CD4-positive, alpha-beta T cell treated with Interleukin-4 for 4 hours (primary cell): ENCODE data around the gene PDLIM4.

Experiments
- DNase-seq: peaks from one replicate; pipeline ENCODE4 v3.0.0-alpha.2; 2020

The PDLIM4 gene

DNA sequence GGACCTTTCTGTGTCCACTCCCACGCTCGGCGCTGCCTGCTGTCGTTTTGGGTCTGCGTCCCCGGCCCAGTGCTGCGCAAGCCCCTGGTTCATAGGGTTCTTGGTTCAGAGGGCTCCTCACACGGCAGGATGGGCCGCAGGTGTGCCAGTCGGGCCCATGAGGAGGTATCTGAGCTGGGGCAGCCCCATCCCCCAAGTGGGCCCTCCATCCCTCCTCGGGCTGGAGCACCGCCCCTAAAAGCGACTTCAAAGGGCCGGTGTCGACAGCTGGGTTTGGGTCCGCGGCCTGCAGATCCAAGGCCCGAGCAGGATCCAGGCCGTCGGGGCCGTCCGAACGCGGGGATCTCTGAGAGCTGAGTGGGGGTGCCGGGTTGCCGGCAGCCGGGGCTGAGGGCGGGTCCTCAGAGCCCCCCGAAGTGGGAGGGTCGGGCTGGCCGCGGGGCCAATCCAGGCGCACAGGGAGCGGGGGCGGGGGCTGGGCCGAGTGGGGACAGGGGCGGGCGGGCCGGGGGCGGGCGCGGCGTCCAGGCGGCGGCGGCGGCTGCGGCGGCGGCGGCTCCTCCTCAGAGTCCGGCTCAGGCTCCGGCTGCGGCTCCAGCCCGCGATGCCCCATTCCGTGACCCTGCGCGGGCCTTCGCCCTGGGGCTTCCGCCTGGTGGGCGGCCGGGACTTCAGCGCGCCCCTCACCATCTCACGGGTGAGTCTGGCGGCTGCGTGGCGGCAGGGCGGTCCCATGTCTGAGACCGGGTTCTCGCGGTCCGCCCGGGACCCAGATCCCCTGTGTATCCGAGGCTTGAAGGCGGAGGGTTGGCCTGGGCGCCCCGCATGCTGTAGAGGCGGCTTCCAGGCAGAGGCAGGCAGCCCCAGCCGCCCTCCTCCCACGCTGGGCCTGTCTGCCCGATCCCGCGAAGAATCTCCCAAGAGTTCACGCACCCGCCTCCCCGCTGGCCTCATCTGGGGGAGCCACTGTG lies at the start of gene PDLIM4:
Gene PDLIM4, plus strand, starts transcription at position 566 of the 971 bp plus-strand sequence. Its CDS starts 39 bp downstream, at position 605.
- no peak for DNase-seq

GRCh38 chr5:132207778-132208177 lies 49.7 kb upstream of the PDLIM4 start:
- DNase-seq: no peak

DNA sequence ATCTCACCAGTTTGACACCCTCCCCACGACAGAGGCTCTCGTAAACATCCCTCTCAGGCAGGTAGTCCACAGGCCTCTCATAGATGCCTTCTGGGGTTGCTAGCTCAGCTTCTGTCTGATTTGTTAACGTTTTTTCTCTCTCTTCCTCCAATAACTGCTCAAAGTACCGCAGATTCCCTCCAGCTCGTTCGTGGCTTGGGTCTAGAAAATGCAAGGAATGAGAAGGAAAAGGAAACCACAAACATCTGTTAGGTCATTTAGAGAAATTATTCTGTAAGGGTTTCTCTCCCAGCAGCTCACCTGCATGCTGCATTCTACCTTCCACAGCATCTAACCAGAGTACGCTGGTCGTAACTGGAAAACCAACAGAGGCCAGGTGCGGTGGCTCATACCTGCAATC lies 48.4 kb upstream of the PDLIM4 start:
- DNase-seq: no peak

DNA sequence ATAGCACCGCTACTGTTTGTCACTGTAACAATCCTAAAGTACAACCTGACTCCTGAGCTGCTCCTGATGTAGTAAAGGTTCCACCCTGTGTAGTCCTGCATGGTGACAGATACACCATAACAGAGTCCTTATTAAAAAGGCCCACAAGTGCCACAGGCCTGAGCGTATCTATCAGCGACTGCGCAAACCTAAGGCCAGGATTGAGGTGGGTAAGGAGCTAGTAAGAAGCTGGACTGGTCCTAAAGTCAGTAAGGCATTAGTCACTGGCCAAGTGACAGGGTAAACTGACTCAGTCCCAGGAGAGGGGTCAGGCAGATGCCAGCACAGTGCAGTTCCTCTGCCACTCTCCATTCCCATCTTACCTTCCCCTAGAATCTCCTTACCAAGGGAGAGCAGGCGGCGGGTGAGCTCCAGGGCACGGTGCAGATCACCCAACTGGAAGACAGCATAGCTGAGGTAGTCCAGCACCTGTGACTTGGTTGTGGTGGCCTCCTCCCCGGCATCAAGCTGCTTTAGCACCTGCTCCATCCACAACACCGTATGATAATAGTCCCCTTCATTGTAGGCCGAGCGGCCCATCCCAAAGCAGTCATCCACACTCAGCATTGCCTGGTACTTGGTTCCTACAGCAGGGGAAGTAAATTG lies 47.5 kb upstream of the PDLIM4 start:
- DNase-seq: no peak

DNA sequence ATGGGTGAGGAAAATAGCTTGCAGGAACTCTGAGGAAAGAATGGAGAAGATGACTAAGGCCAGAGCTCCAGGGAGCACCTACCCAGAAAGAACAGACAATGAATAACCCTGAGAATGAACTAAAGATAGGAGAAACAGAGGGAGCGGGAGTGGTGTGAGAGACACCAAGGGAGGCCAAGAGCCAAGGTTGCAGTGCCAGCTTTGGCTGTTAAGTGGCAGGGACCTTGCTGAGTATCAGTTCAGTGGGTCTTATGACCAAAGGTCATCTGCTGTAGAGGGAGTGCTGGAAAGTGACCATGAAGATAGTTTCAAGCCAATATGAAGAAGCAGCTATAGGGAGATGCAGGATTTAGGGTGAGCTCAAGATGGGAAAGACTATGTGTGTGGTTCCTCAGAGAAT lies 46.6 kb upstream of the PDLIM4 start:
- no peak for DNase-seq

- DNase-seq: no peak
These were observed 45.7 kb upstream of the PDLIM4 start for GRCh38 chr5:132211787-132212186.

DNA sequence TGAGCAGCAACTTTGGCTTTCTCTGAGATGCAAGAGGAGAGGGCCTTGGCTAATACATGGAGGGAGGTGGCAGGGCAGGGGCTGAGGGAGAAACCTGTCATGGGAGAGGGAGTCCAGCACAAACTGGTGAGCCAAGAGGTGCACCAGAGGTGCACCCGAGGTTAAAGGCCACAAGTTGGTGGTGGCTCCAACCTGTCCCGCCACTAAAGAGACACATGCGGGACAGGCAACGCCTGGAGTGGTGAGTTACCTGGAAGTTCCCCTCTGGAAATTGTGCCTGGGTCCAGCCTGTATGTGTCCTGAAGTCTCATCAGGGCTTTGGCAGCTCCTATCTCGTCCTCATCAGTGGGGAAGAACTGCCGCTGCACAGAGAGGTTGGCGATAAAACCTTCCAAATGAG lies 43.8 kb upstream of the PDLIM4 start:
- no peak for DNase-seq

- DNase-seq: no peak
These were observed 43.0 kb upstream of the PDLIM4 start for GRCh38 chr5:132214491-132214890.

DNA sequence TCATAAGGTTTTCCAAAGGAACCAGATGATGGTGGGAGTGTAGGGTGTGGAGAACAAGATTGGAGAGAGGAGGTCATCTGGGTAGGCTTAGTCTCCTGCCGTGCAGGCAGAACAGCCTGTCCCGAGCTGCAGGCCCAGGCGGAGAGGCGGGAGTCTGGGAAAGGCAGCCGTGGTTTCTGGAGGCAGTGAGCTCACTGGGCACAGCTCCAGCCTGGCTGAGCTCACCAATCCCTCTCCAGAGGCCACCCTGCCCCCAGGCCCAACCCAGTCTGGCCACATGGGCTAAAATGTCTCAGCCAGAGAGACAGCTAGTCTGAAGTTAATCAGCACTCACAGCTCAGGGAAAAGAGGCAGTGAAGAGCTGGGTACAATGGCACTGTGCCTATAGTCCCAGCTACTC lies 42.2 kb upstream of the PDLIM4 start:
- DNase-seq: no peak

- no peak for DNase-seq
These were observed 39.2 kb upstream of the PDLIM4 start for GRCh38 chr5:132218321-132218720.

DNA sequence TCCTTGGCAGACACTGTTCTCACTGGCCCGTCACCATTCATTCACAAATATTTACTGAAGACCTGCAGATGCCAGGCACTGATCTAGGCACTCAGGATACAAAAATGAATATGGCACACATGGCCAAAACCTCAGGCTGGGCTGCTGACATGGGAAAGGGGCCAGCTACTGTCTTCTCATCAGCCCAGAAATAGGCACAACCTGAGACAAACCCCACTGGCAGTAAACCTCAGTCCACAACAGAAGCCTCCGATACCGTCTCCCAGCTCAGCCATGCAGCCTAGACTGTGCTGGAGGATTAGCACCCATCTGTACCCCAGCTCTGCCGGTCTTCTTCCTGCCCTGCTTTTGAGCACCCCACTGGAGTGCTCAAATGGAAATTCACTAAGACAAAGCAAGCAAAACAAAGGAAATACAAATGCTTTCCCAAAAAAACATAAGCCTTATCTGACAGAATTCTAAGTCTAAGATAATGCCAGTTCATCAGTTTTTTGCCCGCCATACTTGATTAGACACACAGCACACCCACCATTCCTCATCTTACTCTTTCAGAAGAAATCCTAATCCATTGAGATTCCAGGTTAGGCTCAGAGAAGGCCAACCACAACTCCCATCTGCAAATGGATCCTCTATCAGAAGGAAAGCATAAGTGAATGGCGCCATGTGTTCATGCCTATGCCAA lies 38.1 kb upstream of the PDLIM4 start:
- DNase-seq: no peak

GRCh38 chr5:132219981-132220380 lies 37.5 kb upstream of the PDLIM4 start:
- DNase-seq: no peak

GRCh38 chr5:132220491-132220890 lies 37.0 kb upstream of the PDLIM4 start:
- no peak for DNase-seq

- no peak for DNase-seq
These were observed 35.5 kb upstream of the PDLIM4 start for GRCh38 chr5:132221781-132222648.

DNA sequence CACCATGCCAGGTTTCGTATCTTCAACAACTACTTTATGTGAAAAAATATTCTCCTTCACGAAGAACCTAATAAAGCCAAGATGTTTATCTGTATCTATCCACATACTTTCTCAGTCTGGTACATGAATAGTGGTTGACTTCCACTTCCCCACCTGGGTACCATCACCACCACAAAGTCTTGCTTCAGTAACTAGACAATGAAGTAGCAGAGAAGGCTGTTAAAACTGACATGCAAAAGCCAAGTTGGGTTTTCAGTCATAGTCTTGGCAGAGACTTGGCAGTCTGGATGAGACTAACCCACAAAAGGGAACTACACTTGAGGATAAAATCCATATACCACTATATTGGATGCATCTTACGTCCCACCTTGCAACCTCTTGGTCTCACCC lies 34.9 kb upstream of the PDLIM4 start:
- no peak for DNase-seq

DNA sequence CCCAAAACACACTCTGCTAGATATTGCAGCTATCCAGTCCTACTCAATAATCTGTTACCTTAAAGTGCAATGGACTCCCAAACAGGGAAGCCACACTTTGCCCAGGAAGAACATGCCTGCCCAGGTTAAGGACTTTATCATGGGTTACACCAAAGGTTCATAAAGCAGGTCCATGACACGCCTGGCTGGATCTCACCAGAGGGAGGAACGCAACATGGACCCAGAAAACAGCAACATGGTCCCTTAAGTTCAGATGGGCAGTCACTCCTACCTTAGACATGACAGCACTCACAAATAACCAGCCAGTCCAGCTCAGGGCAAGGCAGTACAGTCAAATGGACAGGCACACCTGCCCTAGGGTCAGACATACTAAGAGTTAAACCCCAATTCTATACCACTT lies 33.6 kb upstream of the PDLIM4 start:
- no peak for DNase-seq

GRCh38 chr5:132224716-132225115 lies 32.8 kb upstream of the PDLIM4 start:
- DNase-seq: no peak

GRCh38 chr5:132225165-132226032 lies 32.1 kb upstream of the PDLIM4 start:
- peak; percentile 19 for DNase-seq

DNA sequence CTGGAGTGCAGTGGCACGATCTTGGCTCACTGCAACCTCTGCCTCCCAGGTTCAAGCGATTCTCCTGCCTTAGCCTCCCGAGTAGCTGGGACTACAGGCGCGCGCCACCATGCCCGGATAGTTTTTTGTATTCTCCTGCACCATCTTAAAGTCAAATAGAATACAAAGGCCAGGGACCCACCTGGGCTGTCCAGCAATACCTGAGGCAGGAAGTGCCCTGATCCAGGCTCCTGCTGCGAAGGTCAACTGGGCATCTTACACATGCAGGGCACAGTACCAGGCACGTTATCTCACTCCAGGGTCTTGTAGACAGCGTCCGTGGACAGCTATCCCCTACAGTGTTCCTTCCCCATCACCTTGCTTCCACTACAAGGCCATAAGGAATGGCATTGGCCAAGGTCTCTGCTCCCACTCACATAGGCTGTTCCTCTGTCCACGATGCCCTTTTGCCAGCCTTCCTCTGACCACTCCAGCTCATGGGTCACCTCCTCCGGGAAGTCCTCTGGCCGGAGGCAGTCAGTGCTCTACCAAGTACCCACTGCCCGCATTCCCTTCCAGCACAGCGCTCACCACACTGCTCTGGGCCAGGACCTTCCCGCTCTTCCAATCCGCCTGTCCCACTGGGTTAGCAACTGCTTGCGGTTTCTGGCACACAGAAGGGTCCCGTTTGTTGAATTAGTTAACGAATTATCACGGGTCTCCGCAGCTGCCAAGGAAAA lies 30.8 kb upstream of the PDLIM4 start:
- no peak for DNase-seq

GRCh38 chr5:132227235-132227484 lies 30.3 kb upstream of the PDLIM4 start:
- no peak for DNase-seq
